AG04449 (cell line): Measurements from ENCODE around the gene CYP2A13.
"Not testable (repeated sequence)": the region's sequence is repeated elsewhere in the genome, so short reads cannot be mapped to it uniquely, and the experiment has no call there.

ENCODE experiments used
- CTCF ChIA-PET: fragments of 350-600 bp; formaldehyde crosslinking; extraction: SDS; loops from one replicate; lab custom pipeline; 2021; ENCODE audit warnings: antibody characterized with exemption; lab: Yijun Ruan, JAX
- POLR2A ChIA-PET: fragments of 400-600, 350-600 bp; formaldehyde crosslinking; extraction: SDS; loops from one replicate; lab custom pipeline; 2020; ENCODE audit warnings: antibody characterized with exemption, inconsistent platforms; lab: Yijun Ruan, JAX
- DNase-seq: peaks from one replicate; pipeline ENCODE4 v3.0.0-alpha.2; 2010; ENCODE audit warnings: low read depth, low spot score
- H3K4me3 ChIP-seq: 2 replicates; pipeline ENCODE4 v1.5.1; 2011; ENCODE audit warnings: low read depth, mild to moderate bottlenecking, control low read depth, low read length
- TF ChIP-seq, protein P1 (sequence below): IDR thresholded peaks from one replicate; pipeline ENCODE4 v1.5.1; 2011; ENCODE audit warnings: mild to moderate bottlenecking, moderate library complexity, low read length, control low read depth, inconsistent platforms; ENCODE audit not compliant: insufficient read depth; ENCODE audit errors: missing control alignments

CYP2A13 gene, protein sequence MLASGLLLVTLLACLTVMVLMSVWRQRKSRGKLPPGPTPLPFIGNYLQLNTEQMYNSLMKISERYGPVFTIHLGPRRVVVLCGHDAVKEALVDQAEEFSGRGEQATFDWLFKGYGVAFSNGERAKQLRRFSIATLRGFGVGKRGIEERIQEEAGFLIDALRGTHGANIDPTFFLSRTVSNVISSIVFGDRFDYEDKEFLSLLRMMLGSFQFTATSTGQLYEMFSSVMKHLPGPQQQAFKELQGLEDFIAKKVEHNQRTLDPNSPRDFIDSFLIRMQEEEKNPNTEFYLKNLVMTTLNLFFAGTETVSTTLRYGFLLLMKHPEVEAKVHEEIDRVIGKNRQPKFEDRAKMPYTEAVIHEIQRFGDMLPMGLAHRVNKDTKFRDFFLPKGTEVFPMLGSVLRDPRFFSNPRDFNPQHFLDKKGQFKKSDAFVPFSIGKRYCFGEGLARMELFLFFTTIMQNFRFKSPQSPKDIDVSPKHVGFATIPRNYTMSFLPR

DNA sequence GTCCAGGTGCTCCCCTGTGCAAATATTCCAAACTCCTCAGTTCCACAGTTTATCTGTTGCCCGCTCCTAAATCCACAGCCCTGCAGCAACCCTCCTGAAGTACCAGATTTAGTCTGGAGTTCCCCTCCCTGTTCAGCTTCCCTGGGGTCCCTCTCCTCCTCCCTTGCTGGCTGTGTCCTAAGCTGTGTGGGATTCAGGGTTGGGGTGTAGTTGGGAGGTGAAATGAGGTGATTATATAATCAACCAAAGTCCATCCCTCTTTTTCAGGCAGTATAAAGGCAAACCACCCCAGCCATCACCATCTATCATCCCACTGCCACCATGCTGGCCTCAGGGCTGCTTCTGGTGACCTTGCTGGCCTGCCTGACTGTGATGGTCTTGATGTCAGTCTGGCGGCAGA is at the start of gene CYP2A13:
Gene CYP2A13 (plus strand): TSS at position 301 of the 400 bp plus-strand sequence. CDS start 21 bp downstream, at position 322.
- DNase-seq: no peak
- TF ChIP-seq, protein P1, sequence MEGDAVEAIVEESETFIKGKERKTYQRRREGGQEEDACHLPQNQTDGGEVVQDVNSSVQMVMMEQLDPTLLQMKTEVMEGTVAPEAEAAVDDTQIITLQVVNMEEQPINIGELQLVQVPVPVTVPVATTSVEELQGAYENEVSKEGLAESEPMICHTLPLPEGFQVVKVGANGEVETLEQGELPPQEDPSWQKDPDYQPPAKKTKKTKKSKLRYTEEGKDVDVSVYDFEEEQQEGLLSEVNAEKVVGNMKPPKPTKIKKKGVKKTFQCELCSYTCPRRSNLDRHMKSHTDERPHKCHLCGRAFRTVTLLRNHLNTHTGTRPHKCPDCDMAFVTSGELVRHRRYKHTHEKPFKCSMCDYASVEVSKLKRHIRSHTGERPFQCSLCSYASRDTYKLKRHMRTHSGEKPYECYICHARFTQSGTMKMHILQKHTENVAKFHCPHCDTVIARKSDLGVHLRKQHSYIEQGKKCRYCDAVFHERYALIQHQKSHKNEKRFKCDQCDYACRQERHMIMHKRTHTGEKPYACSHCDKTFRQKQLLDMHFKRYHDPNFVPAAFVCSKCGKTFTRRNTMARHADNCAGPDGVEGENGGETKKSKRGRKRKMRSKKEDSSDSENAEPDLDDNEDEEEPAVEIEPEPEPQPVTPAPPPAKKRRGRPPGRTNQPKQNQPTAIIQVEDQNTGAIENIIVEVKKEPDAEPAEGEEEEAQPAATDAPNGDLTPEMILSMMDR: no peak
- CTCF ChIA-PET: no interaction called here
- POLR2A ChIA-PET: no interaction called here
- no peak within 1 kb of the TSS for H3K4me3 ChIP-seq

DNA sequence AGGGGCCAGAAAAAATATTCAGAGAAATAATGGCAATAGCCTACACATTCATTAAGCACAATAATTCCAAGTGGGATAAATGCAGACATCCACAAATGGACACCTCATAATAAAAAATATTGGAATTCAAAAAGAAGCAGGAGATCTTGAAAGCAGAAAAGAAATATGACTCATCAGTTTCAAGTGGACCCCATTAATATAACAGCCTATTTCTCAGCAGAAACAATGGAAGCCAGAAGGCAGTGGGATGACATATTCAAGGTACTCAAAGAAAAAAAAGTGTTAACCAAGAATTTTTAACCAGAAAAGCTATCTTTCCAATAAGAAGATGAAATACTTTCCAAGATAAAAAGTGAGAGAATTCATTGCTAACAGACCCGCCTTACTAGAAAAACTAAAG is 48.4 kb upstream of the CYP2A13 start:
- H3K4me3 ChIP-seq: no peak overlapping the region
- no peak for DNase-seq
- TF ChIP-seq, protein P1: no peak
- POLR2A ChIA-PET: no interaction called here
- CTCF ChIA-PET: no interaction called here

DNA sequence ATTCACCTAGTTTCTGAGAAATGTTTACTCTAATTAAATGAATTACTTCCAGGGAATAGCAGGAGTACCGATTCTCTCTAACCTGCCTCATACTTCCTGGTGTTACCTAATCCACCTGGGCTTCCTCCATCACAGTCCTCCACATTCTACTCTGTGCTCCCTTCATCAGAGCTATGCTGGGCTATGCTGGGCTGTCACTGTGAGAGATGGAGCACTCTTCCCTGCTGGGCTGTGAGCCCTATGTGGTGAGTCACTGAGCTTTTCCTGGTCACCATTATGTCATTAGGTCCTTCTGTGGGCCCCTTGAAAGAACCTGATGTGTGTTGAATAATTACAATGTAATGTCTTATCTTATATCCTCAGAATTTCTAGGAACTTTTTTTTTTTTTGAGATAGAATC is 43.2 kb upstream of the CYP2A13 start:
- DNase-seq, POLR2A ChIA-PET, H3K4me3 ChIP-seq: not testable (repeated sequence)
- CTCF ChIA-PET: interaction anchor here (0.6 kb wide), 1 partner anchor 99 kb away, joined by 3 read pairs; no protein-coding TSS in a partner anchor

DNA sequence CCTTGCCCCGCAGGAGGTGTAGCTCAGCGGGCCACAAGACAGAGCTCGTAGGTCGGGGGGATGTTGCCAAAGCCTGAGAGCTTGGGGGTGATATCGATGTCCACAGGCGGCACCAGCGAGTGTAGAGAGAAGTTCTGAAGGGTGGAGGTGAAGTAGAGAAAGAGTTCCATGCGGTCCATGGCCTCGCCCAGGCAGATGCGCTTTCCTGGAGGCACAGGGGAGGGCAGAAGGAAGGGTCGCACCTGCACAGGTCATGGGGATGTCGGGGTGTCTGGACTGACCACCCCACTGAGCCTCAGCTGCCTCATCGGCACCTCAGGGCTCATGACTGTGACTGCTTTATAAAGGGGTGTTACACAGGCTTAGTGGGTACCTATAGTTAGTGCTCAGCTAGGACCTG is 37.8 kb upstream of the CYP2A13 start:
- CTCF ChIA-PET: no interaction called here
- TF ChIP-seq, protein P1: no peak
- H3K4me3 ChIP-seq: no peak overlapping the region
- DNase-seq: no peak
- POLR2A ChIA-PET: no interaction called here

DNA sequence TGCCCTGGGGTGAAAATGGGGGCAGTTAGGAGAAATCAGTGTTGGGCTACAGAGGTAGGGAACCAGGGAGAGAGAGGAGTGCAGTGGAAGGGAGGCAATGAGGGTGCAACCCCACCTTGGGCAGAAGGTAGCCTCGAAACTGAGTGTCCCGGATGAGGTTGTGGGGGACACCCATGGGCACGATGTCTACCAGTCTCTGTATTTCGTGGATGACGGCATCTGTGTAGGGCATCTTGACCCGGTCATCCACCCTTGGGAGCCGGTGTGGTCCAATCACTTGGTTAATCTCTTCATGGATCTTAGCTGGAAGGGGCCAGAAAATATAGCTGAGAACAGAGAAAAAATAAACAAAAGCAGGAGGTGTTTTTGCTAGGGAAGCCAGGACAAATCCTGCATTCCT is 36.1 kb upstream of the CYP2A13 start:
- DNase-seq, H3K4me3 ChIP-seq, CTCF ChIA-PET, POLR2A ChIA-PET: not testable (repeated sequence)

DNA sequence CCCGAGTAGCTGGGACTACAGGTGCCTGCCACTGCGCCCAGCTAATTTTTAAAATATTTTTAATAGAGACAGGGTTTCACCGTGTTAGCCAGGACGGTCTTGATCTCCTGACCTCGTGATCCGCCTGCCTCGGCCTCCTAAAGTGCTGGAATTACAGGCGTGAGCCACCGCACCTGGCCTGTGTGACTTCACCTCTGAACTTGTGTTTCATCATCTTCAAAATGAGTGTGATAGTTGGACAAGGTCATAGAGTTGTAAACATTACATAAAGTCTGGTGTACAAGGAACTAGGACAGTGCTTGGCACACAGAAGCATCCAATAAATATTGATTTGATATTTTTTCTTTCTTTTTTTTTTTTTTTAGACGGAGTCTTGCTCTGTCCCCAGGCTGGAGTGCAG is 34.9 kb upstream of the CYP2A13 start:
- CTCF ChIA-PET, H3K4me3 ChIP-seq, POLR2A ChIA-PET, DNase-seq: not testable (repeated sequence)

DNA sequence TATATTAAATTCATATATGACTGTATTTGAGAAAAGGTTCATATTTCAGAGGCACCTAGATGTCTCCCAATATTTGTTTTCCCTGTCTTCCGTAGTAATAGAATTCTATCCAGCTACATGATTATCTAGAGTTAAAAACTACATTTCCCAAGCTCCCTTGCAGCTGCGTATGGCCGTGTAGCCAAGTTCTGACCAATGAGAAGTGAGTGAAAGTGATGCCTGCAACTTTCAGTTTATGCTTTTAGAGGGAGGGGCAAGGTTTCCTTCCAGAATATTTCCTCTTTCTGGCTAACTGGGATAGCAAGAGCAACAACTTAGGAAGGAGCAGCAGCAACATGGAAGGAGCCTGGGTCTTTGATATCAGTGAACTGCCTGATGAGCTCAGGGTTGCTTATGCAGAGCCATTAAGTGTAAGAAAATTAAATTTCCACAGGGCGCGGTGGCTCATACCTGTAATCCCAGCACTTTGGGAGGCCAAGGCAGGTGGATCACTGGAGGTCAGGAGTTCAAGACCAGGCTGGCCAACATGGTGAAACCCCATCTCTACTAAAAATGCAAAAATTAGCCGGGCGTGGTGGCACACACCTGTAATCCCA is 23.2 kb upstream of the CYP2A13 start:
- POLR2A ChIA-PET: no interaction called here
- DNase-seq: no peak
- TF ChIP-seq, protein P1: no peak
- no peak overlapping the region for H3K4me3 ChIP-seq
- CTCF ChIA-PET: no interaction called here

DNA sequence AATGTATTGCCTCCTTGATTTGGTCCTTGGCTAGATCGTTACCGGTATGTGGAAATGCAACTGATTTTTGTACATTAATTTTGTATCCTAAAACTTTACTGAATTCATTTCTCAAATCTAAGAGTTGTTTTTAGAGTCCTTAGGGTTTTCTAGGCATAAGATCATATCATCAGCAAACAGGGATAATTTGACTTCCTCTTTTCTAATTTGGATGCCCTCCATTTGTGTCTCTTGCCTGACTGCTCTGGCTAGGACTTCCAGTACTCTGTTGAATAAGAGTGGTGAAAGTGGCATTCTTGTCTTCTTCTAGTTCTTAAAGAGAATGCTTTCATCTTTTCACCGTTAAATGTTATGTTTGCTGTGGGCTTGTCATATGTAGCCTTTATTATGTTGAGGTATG is 12.0 kb upstream of the CYP2A13 start:
- ChIA-PET CTCF (no interaction called here), POLR2A (no interaction called here)
- H3K4me3 ChIP-seq: no peak overlapping the region
- DNase-seq: no peak
- TF ChIP-seq, protein P1: no peak
